GM12875 (cell line): Measurements from ENCODE around the gene MAGEF1.

Experiments
- H3K4me3 ChIP-seq: one replicate; pipeline ENCODE4 v1.5.1; 2011; ENCODE audit warnings: low read depth, low read length, control low read depth
- TF ChIP-seq, protein P1 (sequence below): IDR thresholded peaks from 2 replicates; pipeline ENCODE4 v1.5.1; 2011; ENCODE audit warnings: low read depth, mild to moderate bottlenecking, control low read depth, inconsistent platforms, low read length, moderate library complexity, borderline replicate concordance; ENCODE audit not compliant: insufficient read depth

The MAGEF1 gene

DNA sequence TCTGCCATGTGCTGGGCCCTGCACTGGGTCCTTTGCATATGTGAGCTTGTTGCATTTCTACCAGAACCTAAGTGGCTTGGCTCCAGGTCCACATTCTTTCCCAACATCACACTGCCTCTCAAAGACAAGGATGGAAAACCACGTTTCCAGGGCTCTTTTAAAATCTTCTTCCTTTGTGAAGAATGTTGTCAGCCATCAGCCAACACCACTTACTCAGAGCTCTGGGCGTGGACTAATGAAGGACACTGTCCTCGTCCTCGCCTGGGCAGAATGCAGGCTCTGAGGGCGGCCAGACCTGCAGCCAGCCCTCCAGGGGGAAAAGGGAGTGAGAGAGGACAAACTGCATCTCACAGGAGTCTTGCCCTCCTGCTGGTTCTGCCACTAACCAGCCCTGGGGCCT is 49.7 kb downstream of the MAGEF1 start:
- TF ChIP-seq, protein P1, sequence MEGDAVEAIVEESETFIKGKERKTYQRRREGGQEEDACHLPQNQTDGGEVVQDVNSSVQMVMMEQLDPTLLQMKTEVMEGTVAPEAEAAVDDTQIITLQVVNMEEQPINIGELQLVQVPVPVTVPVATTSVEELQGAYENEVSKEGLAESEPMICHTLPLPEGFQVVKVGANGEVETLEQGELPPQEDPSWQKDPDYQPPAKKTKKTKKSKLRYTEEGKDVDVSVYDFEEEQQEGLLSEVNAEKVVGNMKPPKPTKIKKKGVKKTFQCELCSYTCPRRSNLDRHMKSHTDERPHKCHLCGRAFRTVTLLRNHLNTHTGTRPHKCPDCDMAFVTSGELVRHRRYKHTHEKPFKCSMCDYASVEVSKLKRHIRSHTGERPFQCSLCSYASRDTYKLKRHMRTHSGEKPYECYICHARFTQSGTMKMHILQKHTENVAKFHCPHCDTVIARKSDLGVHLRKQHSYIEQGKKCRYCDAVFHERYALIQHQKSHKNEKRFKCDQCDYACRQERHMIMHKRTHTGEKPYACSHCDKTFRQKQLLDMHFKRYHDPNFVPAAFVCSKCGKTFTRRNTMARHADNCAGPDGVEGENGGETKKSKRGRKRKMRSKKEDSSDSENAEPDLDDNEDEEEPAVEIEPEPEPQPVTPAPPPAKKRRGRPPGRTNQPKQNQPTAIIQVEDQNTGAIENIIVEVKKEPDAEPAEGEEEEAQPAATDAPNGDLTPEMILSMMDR = no peak
- no peak overlapping the region for H3K4me3 ChIP-seq

- no peak overlapping the region for H3K4me3 ChIP-seq
- TF ChIP-seq, protein P1 = no peak
Observed at GRCh38 chr3:184660931-184661330, 50.9 kb downstream of the MAGEF1 start.
